Stimulated activated CD8-positive, alpha-beta memory T cell treated with anti-CD3 and anti-CD28 coated beads, Interleukin-2, amount 100 ng/mL, for 1 hour (primary cell): ENCODE results near the gene LYL1.

Experiments used
- DNase-seq, 2 donors: peaks; one replicate each; pipeline ENCODE4 v3.0.0-alpha.2; 2020; ENCODE audit warnings: low read depth in 2 of 2

The LYL1 gene

DNA sequence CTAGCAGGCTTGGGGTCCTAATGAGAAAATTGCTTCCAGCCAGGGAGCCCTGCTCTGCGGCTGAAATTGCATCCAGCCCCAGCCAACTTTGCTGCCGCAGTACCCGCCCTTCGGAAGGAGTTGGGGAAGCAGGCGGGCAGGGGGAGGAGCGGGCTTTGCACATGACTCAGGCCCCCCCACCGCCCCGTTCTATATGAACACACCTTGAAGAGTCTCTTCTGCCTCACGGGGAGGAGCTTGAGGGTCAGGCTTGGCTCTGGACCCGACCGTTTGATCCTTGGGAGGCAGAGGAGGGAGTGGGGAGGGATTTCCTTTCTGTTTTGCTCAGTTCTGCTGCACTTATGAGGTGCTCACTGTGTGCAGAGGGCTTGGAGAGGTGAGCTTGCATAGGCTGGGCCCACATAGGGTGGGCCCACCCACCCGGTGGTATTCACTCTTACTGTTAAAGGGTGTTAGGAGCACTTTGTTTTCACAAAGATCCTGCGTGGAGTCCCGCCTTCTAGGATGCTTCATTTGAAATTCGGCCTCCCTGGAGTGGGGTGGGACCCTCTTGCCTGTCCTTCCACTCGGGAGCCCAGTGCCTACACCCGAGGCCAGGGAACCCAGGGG lies 46.5 kb downstream of the LYL1 start:
- no peak for DNase-seq

DNA sequence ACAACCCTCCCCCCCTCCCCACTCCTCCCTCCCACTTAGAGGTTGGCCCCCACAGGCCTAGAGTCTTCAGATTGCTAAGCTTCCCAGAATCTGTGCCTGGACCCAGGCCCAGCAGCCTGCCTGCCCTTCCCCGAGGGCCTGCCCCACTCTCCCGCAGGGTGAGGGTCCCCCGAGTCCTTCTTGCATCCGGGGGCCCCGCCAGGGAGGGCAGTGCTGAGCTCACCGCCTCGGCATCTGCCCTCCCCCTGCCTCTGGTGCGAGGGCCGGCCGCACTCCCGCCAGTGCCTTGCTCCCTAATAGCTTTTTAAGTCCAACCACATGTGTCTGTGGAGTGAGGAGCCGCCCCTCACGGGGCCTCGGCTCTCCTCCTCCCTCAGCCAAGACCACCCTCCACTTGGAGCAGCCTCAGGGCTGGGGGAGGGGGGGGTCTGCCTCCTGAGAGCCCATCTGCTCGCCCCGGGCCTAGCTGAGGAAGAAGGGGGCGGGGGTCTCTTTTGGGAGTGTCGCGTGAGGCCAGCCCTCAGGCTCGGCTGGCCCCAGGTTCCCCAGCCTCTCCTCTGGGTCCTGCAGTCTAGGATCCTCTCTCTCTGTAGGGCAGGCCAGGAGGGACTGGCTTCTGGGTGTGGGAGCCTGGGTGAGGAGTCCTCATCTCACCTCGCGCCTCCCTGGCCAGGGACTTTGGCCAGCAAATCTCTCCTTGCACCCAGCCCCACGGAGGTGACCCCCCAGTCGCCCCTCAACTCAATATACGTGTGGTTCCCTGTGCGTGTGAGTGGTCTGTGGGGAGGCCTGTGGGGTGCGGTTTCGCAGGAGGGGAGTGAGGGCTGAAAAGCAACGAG lies 47.2 kb downstream of the LYL1 start:
- DNase-seq = no peak

DNA sequence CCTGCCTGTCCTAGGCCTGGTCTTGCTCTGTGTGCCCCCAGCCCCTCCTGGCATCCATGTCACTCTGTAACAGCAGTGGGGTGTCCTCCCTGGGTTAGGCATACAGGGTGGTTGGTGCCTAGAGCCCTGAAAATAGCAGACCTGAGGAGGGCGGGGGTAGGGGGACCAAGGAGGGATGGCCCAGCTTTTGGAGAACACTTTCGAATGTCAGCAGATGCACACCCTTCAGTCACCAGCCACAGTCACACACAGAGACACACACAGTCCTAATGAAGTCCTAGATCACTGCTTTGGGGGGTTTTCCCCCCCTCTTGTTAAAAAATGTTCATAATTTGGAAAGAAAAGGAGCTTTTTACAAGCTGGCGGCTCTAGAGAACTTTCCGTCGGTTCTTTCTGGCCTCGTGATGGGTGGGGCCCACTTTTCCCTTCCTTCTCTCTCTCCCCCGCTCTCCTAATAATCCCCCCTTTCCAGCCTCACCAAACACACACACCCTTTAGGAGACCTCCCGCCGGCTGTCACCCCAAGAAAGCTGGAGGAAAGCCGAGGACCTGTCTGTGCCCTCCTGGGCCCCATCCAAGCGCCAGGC lies 47.9 kb downstream of the LYL1 start:
- no peak for DNase-seq

DNA sequence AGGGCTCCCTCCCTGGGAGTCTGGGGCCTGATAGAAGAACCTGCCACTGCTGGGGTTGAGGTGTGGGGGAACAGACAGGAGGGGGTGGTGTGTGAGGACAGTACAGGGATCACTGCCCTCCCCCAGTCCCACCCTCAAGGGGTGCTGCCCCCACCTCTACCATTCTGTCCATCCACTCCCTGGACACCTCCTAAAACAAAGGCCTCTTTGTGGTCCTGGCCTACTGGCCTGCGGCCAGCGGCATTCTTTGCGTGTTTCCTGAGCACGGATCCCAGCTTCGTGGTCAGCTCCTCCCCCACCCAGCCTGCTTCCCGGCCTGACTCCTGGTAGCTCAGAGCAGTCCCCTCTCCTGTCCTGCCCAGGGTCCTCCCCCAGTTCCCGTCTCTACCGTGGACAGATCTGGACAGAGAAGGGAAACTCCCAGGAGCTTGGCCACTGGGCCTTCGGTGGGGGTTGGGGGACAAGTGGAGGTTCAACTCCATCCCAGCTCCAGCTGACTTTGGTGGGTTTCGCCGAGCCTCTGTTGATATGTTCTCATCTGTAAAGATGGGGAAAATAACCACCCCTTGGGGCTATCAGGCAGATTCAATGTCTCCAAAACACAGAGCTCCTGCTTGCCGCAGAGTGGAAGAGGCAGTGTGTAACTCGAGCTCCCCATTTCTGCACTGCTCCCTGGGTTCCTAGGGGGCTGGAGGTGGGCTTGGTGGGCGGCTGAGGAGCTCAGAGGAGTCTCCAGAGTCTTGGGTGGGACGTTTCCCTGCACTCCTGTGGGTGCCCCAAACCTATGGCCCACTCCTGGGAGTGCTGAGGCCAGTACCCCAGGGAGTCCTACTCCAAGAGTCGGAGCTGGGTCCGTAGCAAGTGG lies 48.7 kb downstream of the LYL1 start:
- no peak for DNase-seq

DNA sequence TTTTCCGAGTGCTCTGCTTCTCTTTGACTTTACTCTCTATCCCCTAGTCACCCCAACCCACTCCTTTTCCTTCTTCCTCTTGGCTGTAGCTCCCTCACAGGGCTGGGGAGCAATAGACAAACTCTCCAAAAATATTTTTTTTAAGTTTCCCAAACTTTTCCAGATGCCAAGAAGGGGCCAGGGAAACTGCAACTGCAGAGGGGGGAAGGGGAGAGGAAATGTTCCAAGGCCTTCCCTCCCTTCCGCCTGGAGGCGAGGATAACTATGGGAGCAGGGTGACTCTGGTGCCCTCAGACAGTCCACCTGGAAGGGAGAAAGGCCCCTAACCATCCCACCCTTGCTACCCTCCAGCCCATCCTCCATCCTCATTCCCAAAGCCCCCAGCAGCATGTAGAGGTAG lies 49.4 kb downstream of the LYL1 start:
- no peak for DNase-seq

DNA sequence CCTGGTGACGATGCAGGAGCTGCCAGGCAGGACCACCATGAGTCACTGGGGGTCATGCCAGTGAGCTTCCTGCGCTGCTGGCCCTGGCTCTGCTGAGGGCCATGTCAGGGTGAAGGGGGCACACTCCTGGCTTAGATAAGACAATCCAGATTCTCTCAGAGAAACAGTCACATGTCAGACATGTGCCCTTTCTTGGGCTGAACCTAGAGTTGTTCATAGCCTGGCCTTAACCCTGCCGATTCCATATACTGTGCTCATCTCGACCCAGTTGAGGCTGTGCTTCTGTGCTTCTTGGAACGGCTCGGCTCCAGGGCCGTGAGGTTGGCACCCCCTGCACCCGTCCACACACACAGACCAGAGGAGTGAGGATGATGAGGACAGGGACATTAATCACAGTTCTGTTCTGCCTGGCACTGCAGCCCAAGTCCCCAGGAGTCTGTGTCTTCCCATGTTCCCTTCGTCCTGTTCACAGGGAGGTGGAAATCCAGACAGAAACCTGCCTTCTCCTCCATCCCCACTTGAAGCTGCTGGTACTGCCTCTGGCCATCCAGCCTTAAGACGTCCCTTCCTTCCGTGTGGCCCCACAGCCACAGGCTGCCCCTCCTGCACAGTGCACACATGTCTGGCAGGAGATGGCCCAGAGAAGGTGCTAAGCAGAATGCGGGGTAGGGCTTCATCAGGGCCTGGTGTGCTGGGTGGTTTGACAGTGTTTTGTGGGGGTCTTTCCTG lies 50.0 kb downstream of the LYL1 start:
- DNase-seq = no peak

DNA sequence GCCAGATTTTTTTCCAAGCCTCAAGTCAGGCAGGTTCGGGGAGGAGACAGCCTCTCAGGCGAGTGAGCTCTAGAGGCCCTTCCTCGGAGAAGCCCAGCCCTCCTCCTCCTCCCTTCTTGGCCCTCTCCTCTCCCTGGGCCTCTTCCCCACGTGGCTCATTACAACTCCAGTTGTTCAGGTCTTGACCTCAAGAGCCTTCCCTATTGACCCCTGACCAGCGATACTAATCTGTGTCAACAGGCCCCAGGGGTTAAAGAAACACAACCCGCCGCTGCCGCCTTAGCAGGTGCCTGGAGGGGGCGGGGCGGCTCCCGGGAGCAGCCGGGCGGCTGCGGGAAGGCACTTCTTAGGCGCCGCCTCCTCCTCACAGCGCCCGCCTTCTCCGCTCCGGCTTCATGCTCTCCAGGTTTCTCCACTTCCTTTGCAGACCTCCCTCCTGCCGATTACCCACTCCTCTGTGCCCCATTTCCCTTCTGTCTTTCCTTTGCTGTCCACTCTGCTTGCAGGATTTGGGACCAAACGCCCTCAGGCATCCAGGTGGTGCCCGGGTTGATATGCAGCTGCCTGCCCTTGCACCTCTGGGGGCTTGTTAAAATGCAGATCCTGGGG lies 51.0 kb downstream of the LYL1 start:
- DNase-seq = no peak

DNA sequence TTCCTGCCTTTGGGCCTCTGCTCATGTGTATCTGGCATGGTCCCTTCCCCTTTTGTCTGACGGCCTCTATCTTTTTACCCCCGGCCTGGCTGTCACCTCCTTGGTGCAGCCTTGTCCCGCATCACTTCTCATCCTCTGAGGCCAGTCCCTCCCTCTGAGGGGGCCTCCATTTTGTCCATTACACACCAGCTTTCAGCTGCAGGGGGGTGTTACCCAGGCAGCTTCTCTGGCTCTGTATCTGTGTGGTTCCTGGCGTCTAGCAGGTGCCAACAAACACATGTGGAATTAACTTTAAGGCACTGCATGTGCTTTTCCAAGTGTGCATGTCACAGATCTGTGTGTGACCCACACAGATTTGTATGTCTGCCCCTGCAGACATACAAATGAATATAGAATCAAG lies 52.4 kb downstream of the LYL1 start:
- DNase-seq = no peak
